DMS79 treated with DMSO at 0.1 percent for 48 hours (cell line): ENCODE data around the gene PANK2.
"Not testable (repeated sequence)": the region's sequence is repeated elsewhere in the genome, so short reads cannot be mapped to it uniquely, and the experiment has no call there.

Experiments
- DNase-seq: peaks from one replicate; lab custom pipeline; 2025; lab: John Stamatoyannopoulos, UW

PANK2 gene

GRCh38 chr20:3927486-3928291 is 38.5 kb downstream of the PANK2 start:
- no peak for DNase-seq

DNA sequence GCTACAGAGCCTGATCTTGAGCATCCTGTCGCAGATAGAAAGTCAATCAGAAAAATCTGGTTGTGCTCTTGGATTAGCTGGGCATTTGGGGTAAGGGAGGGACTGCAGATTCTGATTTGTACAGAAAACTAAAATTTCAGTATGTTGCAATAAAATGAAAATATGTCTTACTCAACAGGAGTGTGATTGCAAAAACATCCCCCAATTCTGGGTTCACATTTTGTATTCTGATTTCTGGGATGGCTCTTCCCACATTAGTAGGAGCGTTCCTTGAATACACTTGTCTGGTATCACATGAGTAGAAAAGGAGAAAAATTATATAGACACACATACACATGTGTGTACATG is 40.5 kb downstream of the PANK2 start:
- DNase-seq = no peak

DNA sequence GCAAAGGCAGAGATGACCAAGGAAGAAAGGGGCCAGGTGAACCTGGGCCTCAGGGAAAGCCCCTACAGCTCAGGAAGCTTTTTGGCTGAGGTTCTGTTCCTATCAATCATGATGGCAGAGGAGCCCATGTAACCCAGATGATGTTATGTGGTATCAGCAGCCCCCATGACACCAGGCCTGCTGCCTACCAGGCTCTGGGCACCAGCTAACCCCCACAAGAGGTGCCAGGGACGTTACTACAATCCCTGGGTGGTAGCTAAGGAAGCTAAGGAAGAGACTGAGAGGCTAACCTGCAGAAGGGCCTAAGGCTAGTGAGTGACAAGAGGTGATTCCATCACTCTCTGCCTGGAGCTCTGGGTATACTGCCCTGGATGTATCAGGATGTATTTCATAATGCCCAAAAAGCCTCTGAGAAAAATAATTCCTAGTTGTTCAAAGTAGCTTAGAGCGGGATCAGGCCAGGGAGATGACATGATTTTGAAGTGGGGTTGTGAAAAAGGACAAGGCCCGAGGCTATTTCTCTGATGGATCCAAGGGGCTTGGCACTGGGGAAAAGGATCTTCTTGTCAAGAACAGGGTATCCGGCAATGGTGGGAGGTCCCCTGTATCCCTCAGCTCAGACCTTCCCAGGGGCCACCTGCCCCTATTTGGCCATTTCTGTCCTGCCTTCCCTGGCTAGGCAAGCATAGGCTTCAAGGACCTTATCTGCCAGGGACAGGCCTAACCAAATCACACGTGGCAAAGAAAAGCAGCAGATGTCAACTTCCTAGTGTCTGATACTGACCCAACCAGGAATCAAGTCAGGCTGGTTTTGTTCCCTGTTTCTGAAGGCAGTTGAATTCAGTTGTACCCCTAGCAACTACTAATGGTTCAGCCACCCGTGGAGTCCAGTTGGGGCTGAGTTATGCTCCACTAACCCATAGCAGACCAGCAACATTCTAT is 41.3 kb downstream of the PANK2 start:
- no peak for DNase-seq

DNA sequence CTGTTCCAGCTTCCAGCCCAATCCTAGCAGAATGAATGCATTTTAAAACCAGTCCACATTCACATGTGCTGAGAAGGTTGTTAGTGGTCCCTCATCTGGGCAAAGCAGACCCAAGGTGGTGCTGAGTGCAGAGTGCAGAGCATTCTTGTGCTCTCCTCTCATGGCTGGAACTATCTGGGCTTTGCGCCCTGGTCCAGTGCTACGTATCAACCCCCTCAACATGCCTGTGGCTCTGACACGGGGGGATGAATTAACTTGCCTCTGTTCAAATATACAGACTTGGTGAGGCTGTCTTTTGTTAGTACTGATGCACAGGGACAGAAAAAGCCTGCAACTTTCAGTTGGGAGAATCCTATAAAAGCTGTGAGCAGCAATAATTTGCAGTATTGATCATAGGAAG is 42.5 kb downstream of the PANK2 start:
- DNase-seq = no peak

GRCh38 chr20:3932277-3932676 is 43.1 kb downstream of the PANK2 start:
- DNase-seq = no peak

- no peak for DNase-seq
These were observed 43.5 kb downstream of the PANK2 start for GRCh38 chr20:3932681-3933080.

GRCh38 chr20:3933218-3933617 is 44.0 kb downstream of the PANK2 start:
- no peak for DNase-seq

DNA sequence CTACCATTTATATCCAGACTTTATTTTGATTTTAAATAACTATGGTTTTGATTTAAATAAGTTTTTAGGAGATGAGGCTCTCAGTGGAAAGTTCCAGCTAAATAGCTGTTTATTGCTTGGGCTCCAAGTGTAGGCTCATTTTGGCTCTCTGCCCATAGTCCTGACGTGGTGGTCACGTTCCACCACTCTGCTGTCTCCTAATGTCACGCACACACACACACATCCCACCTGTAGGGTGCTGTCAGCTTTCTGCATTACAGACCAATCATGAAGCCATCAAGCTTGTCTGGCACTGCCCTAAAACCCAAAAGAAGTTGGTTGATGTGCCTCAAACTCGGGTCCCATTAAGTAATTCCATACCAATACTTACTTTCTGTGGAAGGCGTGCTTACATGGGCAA is 45.4 kb downstream of the PANK2 start:
- no peak for DNase-seq

- DNase-seq = no peak
These were observed 46.2 kb downstream of the PANK2 start for GRCh38 chr20:3935295-3935955.

- DNase-seq = peak; percentile 8
These were observed 46.8 kb downstream of the PANK2 start for GRCh38 chr20:3935956-3936340.

DNA sequence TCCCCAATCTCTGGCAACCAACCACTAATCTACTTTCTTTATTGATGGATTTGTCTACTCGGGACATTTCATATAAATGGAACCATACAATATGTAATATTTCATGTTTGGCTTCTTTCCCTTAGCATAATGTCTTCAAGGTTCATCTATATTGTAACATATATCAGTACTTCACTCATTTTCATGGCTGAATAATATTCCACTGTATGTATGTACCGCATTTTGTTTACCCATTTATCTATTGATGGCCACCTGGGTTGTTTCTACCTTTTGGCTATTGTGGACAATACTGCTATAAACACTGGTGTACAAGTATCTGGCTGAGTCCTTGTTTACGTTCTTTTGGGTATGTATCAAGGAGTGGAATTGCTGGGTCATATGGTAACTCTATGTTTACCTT is 48.4 kb downstream of the PANK2 start:
- DNase-seq = no peak

- DNase-seq = no peak
These were observed 51.7 kb downstream of the PANK2 start for GRCh38 chr20:3940905-3941304.

DNA sequence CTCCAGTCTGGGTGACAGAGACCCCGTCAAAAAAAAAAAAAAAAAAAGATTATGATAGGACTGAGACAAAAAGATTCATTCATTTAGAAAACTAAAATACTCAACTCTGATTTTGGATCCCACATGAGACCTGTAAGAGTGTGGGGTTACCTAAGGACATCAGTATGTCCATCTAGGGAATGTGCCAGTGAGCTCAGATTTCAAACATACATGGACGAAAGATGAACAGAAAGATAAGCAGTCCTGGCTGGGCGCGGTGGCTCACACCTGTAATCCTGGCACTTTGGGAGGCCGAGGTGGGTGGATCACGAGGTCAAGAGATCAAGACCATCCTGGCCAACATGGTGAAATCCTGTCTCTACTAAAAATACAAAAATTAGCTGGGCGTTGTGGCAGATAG is 57.5 kb downstream of the PANK2 start:
- not testable (repeated sequence) for DNase-seq

- no peak for DNase-seq
These were observed 75.5 kb downstream of the PANK2 start for GRCh38 chr20:3964719-3965118.

DNA sequence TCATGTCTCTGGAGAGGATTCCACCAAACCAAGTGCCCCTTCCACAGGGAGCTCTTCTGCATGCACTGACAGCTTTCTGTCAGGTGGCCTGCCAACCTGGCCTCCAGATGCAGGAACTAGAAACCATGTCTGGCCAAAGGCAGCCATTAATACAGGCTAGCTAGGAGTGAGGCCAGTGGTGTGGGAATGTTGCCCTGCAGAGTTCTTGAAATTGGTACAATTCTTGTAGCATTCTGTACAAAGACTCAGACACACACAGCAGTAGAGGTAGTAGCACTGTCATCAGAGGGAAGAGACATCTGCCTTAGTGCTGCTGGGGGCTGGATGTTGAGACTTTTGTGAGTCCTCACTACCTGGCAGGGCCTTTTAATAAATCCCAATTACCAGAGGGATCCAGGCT is 77.4 kb downstream of the PANK2 start:
- DNase-seq = no peak

- DNase-seq = no peak
These were observed 80.8 kb downstream of the PANK2 start for GRCh38 chr20:3970016-3970415.

DNA sequence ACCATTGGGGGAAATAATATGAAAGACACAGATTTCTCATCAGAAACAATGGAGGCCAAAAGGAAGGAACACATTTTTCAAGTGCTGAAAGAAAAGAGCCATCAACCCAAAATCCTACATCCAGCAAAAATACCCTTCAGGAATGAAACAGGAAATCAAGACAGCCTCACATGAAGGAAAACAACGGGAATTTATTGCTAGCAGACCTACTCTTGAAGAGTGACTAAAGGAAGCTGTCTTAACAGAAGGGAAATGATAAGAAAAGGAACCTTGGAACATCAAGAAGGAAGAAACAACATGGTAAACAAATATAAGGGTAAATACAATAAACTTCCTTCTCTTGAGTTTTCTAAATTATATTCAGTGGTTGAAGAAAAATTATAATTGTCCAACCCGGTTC is 82.0 kb downstream of the PANK2 start:
- DNase-seq = no peak

GRCh38 chr20:3972161-3972560 is 83.0 kb downstream of the PANK2 start:
- no peak for DNase-seq

- not testable (repeated sequence) for DNase-seq
These were observed 83.4 kb downstream of the PANK2 start for GRCh38 chr20:3972631-3973030.

GRCh38 chr20:3973705-3974104 is 84.5 kb downstream of the PANK2 start:
- no peak for DNase-seq

GRCh38 chr20:3976511-3976910 is 87.3 kb downstream of the PANK2 start:
- DNase-seq = no peak
